Measurements from ENCODE around the gene SEC24B.

Gene SEC24B

DNA sequence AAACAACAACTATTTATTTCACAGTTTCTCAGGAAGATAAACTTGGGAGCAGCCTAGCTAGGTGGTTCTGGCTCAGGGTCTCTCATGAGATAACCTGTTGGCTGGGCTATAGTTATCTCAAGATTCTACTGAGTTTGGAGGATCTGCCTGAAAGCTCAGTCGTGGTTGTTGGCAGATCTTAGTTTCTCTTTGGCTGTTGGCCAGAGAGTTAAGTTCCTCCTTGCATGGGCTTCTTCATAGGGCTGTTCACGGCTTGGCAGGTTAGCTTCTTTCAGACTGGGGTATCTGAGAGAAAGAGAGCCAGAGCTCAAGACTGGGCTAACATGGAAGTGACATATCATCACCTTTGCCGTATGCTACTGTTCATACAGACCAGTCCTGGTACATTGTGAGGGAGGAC, 28.7 kb downstream of the SEC24B start:
- Histone ChIP-seq H3K4me3 (ENCODE audit: low read depth, low read length) (no peak overlapping the region), H3K4me1 (no peaks in the 10 kb centered on the region), H3K4me2 (ENCODE audit: low read length) (no peak overlapping the region), H3K9me3 (ENCODE audit: control insufficient read depth, low read length) (no peaks in the 10 kb centered on the region), H3K36me3 (ENCODE audit: control insufficient read depth, insufficient read depth, low read length) (no peaks in the 10 kb centered on the region), H3K9ac (no peak overlapping the region), H2AFZ (no peak overlapping the region), H3K27ac (no peak overlapping the region), H3K27me3 (ENCODE audit: control insufficient read depth, insufficient read depth, low read length) (no peaks in the 10 kb centered on the region), H3K79me2 (peaks cover 14% of the 10 kb centered on the region)
- TF ChIP-seq, protein P1, sequence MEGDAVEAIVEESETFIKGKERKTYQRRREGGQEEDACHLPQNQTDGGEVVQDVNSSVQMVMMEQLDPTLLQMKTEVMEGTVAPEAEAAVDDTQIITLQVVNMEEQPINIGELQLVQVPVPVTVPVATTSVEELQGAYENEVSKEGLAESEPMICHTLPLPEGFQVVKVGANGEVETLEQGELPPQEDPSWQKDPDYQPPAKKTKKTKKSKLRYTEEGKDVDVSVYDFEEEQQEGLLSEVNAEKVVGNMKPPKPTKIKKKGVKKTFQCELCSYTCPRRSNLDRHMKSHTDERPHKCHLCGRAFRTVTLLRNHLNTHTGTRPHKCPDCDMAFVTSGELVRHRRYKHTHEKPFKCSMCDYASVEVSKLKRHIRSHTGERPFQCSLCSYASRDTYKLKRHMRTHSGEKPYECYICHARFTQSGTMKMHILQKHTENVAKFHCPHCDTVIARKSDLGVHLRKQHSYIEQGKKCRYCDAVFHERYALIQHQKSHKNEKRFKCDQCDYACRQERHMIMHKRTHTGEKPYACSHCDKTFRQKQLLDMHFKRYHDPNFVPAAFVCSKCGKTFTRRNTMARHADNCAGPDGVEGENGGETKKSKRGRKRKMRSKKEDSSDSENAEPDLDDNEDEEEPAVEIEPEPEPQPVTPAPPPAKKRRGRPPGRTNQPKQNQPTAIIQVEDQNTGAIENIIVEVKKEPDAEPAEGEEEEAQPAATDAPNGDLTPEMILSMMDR (IDR thresholded peaks at IDR 0.05), result no peak

DNA sequence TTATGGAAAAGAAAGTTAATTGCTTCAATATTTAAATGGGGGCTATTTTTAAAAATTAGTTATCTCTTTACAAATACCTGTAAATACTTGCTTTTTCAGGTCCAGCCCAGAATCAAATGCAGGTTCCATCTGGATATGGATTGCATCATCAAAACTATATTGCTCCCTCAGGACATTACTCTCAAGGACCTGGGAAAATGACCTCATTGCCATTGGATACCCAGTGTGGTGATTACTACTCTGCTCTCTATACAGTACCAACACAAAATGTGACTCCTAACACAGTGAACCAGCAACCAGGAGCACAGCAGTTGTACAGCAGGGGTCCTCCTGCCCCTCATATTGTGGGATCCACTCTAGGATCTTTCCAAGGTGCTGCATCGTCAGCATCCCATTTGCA, 29.2 kb downstream of the SEC24B start:
- Histone ChIP-seq H3K27me3 (ENCODE audit: control insufficient read depth, insufficient read depth, low read length) (no peaks in the 10 kb centered on the region), H3K9ac (no peak overlapping the region), H3K4me2 (ENCODE audit: low read length) (no peak overlapping the region), H3K4me1 (no peaks in the 10 kb centered on the region), H2AFZ (no peak overlapping the region), H3K4me3 (ENCODE audit: low read depth, low read length) (no peak overlapping the region), H3K79me2 (peaks cover 11% of the 10 kb centered on the region), H3K9me3 (ENCODE audit: control insufficient read depth, low read length) (no peaks in the 10 kb centered on the region), H3K36me3 (ENCODE audit: control insufficient read depth, insufficient read depth, low read length) (no peaks in the 10 kb centered on the region), H3K27ac (no peak overlapping the region)
- TF ChIP-seq, protein P1 (IDR thresholded peaks at IDR 0.05), result no peak

DNA sequence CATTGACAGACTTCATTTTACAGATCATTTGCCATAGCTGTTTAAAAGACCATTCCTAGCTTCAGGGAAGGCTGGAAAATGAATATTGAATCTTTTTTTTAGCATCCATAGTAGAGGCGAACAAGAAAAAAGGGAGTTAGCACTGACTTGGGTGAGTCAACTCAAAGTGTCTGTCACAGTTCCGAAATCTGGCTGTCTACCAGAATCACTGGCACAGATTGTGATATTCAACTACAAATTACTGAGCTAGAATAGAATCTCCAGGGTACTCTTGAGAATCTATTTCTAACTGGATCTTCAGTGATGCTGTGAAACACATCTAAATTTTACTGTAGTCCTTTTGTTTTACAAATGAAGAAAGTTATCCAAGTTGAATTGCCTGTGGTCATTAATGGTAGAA, 31.5 kb downstream of the SEC24B start:
- TF ChIP-seq, protein P1 (IDR thresholded peaks at IDR 0.05), result no peak
- Histone ChIP-seq H3K4me1 (no peaks in the 10 kb centered on the region), H3K9ac (no peak overlapping the region), H2AFZ (no peak overlapping the region), H3K27me3 (ENCODE audit: control insufficient read depth, insufficient read depth, low read length) (no peaks in the 10 kb centered on the region), H3K79me2 (peaks cover 11% of the 10 kb centered on the region), H3K9me3 (ENCODE audit: control insufficient read depth, low read length) (no peaks in the 10 kb centered on the region), H3K27ac (no peak overlapping the region), H3K4me3 (ENCODE audit: low read depth, low read length) (no peak overlapping the region), H3K4me2 (ENCODE audit: low read length) (no peak overlapping the region), H3K36me3 (ENCODE audit: control insufficient read depth, insufficient read depth, low read length) (no peaks in the 10 kb centered on the region)

DNA sequence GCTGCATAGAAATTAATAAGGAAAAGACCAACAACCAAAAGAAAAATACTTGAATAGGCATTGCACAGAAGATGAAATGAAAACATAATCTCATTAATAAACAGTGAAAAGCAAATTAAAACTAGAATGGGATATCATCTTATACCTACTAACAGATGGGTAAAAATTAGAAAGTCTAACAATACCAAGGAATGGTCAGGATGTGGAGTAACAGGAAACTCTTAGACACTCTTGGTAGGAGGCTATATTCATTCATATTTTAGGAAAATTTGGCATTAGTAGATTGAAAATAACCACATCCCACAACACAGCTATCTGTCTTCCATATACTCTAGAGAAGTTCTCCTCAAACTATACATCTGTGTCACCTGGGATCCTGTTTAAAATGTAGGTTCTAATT, 36.3 kb downstream of the SEC24B start:
- no peaks in the 10 kb centered on the region for H3K27me3 ChIP-seq (ENCODE audit: control insufficient read depth, insufficient read depth, low read length)
- H3K4me1 ChIP-seq, result no peaks in the 10 kb centered on the region
- TF ChIP-seq, protein P1 (IDR thresholded peaks at IDR 0.05), result no peak
- H3K4me2 ChIP-seq (ENCODE audit: low read length), result no peak overlapping the region
- H2AFZ ChIP-seq, result no peak overlapping the region
- peaks cover 8% of the 10 kb centered on the region for H3K79me2 ChIP-seq
- no peak overlapping the region for H3K4me3 ChIP-seq (ENCODE audit: low read depth, low read length)
- no peaks in the 10 kb centered on the region for H3K9me3 ChIP-seq (ENCODE audit: control insufficient read depth, low read length)
- no peaks in the 10 kb centered on the region for H3K36me3 ChIP-seq (ENCODE audit: control insufficient read depth, insufficient read depth, low read length)
- H3K9ac ChIP-seq, result no peak overlapping the region
- no peak overlapping the region for H3K27ac ChIP-seq

DNA sequence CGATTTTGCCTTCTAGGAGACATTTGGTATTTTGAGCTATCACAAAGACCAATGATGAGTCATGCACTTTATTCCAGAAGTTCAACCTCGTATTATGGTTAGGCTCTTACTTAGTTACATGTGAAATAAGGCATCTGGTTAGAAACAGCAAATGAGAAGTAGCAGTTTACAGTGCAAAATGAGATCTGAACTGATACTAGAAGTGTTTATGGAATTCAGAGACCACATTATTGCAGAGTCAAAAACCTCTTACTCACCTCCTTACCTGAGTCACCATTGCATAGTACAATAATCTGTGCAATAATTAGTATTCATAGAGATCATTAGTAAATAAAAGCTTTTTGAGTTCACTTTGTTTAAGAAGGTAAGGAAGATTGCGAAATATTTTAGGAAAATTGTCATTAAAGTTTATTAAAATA, 38.7 kb downstream of the SEC24B start:
- no peaks in the 10 kb centered on the region for H3K9me3 ChIP-seq (ENCODE audit: control insufficient read depth, low read length)
- H2AFZ ChIP-seq, result no peak overlapping the region
- no peak overlapping the region for H3K27ac ChIP-seq
- H3K79me2 ChIP-seq, result peaks cover 7% of the 10 kb centered on the region
- no peak overlapping the region for H3K4me2 ChIP-seq (ENCODE audit: low read length)
- TF ChIP-seq, protein P1 (IDR thresholded peaks at IDR 0.05), result no peak
- H3K4me1 ChIP-seq, result no peaks in the 10 kb centered on the region
- no peak overlapping the region for H3K4me3 ChIP-seq (ENCODE audit: low read depth, low read length)
- no peaks in the 10 kb centered on the region for H3K27me3 ChIP-seq (ENCODE audit: control insufficient read depth, insufficient read depth, low read length)
- no peak overlapping the region for H3K9ac ChIP-seq
- H3K36me3 ChIP-seq (ENCODE audit: control insufficient read depth, insufficient read depth, low read length), result no peaks in the 10 kb centered on the region
